Measurements from ENCODE around the gene PDZD8.

DNA sequence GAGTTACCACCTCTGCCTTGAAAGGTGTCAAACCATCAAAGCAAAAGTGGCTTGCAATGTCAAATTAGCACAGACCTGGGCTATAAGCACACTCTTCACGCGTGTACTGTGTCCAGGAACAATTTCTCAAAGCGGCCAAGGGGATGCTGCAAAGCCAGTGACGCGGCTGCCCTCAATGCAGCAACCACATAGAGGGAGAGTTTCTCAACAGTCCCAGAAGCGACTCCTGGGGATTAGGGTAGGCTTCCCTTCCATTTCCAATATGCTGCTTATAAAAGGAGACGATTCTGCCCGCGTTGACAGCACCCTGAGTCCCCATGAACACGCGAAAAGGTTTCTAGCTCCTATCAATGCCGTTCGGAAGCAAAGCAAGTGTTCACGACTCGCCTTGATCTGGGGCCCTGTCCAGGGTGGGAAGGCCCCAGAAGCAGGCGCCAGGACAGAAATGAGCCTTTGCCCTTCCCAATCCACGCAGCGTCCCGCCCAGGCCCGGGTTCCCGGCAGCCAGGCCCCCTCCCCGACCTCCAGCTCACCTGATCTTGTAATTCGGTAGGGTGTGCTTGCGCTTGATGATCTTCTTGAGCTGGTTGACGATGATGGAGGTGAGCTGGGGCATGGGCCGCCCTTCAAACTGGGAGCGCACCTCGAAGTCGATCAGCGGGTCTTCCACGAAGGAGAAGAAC lies 1.3 kb downstream of the PDZD8 start:
- TF ChIP-seq EZH2 (IDR thresholded peaks at IDR 0.05; ENCODE audit: low read length, missing control alignments): no peak
- TF ChIP-seq, protein P1, sequence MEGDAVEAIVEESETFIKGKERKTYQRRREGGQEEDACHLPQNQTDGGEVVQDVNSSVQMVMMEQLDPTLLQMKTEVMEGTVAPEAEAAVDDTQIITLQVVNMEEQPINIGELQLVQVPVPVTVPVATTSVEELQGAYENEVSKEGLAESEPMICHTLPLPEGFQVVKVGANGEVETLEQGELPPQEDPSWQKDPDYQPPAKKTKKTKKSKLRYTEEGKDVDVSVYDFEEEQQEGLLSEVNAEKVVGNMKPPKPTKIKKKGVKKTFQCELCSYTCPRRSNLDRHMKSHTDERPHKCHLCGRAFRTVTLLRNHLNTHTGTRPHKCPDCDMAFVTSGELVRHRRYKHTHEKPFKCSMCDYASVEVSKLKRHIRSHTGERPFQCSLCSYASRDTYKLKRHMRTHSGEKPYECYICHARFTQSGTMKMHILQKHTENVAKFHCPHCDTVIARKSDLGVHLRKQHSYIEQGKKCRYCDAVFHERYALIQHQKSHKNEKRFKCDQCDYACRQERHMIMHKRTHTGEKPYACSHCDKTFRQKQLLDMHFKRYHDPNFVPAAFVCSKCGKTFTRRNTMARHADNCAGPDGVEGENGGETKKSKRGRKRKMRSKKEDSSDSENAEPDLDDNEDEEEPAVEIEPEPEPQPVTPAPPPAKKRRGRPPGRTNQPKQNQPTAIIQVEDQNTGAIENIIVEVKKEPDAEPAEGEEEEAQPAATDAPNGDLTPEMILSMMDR (conservative IDR thresholded peaks at IDR 0.05 in 1 of 2, IDR thresholded peaks at IDR 0.05 in 1 of 2; ENCODE audit: low read depth in 1 of 2, low read length in 2 of 2): no peak

Measured in fibroblast of lung (primary cell).